Epithelial cell of prostate (primary cell): Measurements from ENCODE around the gene RGS17.

Source experiments
- DNase-seq: peaks from one replicate; pipeline ENCODE4 v3.0.0-alpha.2; 2011; ENCODE audit warnings: low read depth, low spot score
- H3K27ac ChIP-seq: fragments of 450-650 bp; 2 replicates; pipeline ENCODE4 v1.5.1; 2017; ENCODE audit warnings: mild to moderate bottlenecking

Gene RGS17

DNA sequence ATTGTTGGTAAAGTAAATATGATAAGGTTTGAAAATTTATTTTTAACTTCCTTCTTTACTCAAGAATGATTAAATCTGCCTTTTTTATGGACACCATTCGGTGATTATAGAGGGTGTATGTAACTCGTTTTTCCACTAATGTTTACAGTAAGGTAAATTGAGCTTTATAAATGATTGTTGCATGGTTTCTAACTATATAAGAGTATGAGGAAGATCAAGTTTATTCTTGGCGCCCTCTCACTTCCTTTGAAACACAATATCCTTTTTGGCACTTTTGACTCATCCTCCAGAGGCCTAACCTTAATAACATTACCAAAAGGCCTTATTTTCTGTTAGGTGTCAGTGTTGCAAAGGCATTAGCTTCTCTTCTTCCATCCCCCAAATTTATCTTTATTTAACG, 86.8 kb downstream of the RGS17 start:
- H3K27ac ChIP-seq, result peak overlapping the region; percentile 30
- DNase-seq, result no peak

GRCh38 chr6:153043719-153044118, 87.4 kb downstream of the RGS17 start:
- no peak for DNase-seq
- H3K27ac ChIP-seq, result peak overlapping the region; percentile 30

DNA sequence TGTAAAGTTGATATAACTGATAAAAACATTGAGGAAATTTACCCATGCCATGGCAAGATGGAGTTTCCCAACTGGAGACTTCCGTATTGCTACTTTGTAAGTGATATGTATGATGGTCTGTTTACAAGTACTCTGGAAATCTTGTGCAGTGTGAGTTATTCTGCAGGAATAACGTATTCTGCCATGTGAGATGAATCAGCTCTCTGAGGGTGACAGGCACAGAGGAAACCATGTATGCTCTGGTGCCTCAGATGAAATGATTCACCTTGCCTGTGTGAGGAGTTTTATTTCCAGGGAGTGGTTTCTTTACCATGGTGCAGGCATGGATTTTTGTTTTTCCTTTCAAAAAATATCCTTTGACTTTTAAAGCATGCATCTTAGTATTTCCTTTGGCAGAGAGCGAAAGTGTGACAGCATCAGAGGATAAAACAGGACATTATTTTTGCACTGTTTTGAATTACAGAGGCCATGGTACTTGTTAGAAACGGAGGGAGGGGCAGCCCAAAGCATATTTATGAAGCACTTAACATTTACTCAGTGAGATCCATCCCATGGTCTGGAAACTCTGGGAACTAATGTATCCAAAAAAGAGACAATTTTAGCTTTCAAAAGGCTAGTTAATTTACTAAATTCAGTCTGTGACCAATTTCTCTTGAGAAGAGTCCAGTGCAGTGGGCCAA, 92.6 kb downstream of the RGS17 start:
- no peak for DNase-seq

GRCh38 chr6:153034139-153034538, 96.9 kb downstream of the RGS17 start:
- DNase-seq, result no peak
- H3K27ac ChIP-seq, result no peak overlapping the region

More for the DNA sequence above, 92.6 kb downstream of the RGS17 start:
- H3K27ac ChIP-seq, result no peak overlapping the region

DNA sequence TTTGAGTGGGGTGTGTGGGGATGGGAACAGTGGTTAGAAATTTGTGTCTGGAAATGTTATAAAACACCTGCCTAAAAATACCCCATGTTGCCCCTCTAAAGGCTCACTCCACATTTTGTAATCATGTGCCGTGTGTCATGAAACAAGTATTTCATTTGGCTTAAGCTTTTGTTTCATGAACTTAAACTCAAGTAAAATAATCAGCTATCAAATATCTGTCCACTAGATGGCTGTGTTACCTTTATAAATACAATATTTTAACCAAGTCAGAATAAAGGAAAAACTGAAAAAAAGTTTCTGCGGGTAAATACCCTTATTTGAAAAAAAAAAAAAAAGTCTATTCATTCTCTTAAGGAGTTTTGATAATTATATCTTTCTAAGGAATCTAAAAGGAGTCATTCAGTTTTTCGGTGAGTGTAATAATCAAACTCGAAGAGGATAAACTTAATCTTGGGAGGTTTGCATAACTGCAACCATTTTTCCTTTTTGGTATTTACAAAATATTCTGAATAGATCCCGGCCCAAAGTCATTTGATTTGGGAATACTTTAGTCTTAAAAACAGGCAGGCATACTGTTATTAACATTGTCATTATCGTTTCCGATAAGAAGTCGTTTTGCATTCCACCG, 98.7 kb downstream of the RGS17 start:
- no peak for DNase-seq

DNA sequence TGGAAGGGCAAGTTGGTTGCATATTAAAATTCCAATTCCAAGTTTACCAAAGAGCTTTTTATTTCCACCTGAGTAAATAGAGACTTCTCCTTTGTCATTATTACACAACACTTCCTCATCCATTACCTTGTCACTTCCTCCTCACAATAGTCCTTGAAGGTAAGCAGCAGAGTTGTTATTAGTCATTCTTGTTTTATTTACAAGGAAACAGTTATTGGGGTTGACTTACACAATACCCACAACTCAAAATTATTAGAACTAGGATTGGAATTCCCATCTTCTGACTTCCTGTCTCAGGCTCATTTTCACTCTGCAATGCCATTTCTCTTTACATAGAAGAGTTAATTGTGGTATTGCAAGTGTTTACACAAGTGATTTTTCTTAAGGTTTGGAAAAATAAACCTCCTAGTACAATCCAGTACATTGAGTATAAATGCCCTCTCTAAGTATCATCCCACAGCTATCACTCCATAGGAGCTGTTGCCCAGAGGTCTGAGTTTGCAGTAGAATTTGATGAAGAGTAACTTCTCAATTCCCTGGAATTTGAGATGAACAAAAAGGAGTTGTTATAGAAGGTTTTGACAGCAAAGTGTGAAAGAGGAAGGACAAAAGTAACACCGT, 99.6 kb downstream of the RGS17 start:
- peak overlapping the region; percentile 88 for H3K27ac ChIP-seq

More for the DNA sequence above, 98.7 kb downstream of the RGS17 start:
- H3K27ac ChIP-seq, result peak overlapping the region; percentile 88

DNA sequence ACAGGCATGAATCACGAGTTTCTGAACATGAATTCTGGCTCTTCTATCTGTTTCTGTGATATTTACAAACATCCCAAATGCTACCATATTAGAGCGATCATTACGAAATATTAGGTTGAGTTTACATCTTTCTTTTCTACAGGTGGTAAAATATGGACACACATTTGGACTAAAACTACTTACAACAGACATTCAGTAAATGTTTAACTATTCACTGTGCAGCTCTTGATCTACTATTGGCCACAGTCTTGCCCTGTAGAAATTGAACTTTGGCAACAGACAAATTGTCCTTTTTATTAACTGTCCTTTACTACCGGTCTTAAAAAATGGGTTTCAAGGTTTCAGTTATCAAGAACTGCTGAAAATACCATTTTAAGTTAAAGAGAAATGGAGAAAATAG, 102.1 kb downstream of the RGS17 start:
- no peak for DNase-seq
- H3K27ac ChIP-seq, result no peak overlapping the region

More for the DNA sequence above, 99.6 kb downstream of the RGS17 start:
- DNase-seq, result peak; percentile 85

GRCh38 chr6:153028286-153028685, 102.8 kb downstream of the RGS17 start:
- DNase-seq, result no peak
- no peak overlapping the region for H3K27ac ChIP-seq

DNA sequence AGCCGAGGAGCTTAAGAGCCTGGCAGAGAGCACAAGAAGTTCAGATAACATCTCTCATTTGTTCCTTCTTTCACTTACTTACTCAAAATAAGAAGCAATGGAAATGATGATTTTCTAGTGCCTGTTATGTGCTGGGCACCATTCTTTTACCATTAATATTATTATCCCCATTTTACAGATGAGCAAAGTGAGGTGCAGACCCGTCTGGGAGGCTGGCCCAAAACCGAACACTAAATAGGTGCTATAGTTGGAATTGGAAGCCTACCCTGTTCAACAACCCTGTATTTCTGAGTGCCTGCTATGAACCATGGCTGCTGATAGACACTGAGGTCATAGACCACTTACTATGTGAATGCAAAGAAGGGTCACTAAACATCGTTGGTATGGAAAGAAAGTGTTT, 103.6 kb downstream of the RGS17 start:
- DNase-seq, result no peak
- no peak overlapping the region for H3K27ac ChIP-seq

DNA sequence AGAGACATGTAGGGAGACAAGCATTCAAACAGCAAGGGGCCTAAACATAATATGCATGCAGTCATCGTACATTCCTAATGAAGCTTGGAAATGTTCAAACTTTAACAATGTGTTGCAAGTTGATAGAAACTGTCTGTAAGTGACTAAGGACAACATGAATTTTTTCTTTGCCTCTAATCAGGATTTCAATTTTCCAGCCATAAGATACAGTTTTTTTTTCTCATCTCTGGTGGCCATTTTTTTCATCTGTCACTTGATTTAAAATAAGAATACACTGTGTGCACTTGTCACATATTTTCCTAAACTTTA, 106.4 kb downstream of the RGS17 start:
- DNase-seq, result no peak
- H3K27ac ChIP-seq, result no peak overlapping the region

DNA sequence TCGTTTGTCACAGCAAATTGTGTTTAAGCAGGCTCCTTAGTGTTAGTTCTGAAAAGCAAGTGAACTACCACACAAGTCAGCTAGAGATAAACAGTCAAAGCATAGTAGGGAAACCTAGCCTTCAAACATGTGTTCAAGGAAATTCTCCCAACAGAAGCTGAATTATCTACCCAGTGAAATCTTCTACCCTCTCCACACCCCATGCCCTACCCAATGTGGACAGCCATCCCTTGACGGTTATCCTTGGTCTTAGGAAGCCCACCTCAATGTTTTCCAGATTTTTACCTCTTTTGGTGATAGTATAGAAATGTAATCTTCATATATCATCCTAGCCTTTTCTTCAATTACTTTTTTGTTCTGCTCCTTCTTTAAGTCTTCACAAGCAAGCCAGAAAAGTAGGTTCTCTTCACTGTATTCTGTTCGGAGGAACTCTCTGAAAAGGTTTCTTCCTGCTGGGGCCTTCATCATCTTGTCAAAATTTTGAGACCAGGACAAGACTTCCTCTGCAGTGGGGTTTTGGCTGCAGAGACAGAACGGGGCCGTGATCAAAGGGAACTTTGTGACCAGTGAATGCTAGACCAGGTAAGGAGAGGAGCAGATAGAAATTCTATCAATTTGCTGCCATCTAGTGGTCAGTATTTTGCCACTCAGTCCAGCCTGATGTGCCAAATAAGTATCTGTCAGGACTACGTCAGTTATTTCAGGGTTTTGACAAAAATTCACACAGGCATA, 106.9 kb downstream of the RGS17 start:
- no peak overlapping the region for H3K27ac ChIP-seq
- no peak for DNase-seq

DNA sequence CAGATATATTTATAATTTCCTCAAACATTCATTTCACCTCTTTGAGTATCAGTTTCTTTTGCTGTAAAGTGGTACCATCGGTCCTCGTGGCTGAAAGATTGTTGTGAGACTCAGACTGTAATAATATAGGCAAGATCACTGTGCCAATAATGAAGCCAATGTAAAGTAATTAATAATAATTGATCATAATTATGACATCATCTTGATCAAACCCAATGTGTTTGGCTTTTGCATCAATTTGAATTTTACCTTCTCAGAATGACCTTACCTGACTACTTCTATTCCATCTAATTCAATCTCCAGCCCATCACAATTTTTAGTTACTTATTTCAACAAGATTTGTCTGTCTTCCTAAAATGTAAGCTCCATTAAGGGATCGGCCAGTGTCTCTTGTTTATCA, 112.7 kb downstream of the RGS17 start:
- DNase-seq, result no peak
- H3K27ac ChIP-seq, result no peak overlapping the region

DNA sequence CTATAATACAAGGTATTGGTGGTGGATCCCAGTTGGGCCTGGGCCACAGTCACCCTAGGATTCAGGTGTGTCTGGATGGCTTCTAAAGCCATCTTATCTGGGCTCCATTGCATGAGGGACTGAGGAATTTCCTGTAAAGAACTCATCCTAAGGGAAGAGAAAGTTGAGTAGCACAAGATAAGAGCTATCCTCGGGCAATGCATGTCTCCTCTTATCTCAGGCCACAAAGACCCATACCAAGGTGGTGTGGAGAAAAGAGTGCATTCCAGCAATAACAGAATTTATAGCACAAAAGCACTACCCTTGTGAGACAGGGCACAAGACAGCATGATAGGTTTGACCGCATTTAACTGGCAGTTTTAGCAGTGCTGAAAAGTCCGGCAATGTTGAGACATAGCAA, 114.2 kb downstream of the RGS17 start:
- no peak for DNase-seq
- no peak overlapping the region for H3K27ac ChIP-seq

DNA sequence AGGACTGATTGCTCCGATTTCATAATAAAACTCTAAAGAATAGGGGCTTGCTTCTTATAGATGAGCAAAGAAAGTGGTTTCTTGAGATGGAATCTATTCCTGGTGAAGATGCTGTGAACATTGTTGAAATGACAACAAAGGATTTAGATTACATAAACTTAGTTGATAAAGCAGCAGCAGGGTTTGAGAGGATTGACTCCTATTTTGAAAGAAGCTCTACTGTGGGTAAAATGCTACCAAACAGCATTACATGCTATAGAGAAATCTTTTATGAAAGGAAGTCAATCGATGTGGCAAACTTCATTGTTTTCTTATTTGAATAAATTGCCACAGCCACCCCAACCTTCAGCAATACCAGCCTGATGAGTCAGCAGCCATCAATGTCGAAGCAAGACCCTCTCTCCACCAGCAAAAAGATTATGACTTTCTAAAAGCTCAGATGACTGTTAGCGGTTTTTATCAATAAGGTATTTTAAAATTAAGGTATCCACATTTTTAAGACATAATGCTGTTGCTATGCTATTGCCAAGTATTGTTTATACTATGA, 115.9 kb downstream of the RGS17 start:
- H3K27ac ChIP-seq, result no peak overlapping the region
- no peak for DNase-seq

GRCh38 chr6:153013438-153013837, 117.6 kb downstream of the RGS17 start:
- no peak overlapping the region for H3K27ac ChIP-seq
- no peak for DNase-seq

- no peak overlapping the region for H3K27ac ChIP-seq
- DNase-seq, result no peak
Observed at GRCh38 chr6:153012856-153013255, 118.2 kb downstream of the RGS17 start.

DNA sequence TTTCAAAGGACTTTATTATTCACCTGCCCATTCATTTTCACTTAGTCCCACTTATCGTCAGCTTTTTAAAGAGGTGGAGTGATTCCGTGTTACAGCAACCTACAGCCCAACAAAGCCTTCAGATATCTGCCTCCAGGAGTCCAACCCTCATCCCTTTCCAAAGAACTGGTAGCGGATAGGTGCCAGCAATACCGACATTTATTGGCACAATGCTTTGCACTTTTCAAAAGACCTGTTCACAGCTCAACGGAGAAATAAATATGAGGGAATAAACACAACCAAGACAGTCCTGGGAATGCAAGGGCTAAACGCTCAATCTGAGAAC, 127.8 kb downstream of the RGS17 start:
- DNase-seq, result no peak
- H3K27ac ChIP-seq, result peak overlapping the region; percentile 71

DNA sequence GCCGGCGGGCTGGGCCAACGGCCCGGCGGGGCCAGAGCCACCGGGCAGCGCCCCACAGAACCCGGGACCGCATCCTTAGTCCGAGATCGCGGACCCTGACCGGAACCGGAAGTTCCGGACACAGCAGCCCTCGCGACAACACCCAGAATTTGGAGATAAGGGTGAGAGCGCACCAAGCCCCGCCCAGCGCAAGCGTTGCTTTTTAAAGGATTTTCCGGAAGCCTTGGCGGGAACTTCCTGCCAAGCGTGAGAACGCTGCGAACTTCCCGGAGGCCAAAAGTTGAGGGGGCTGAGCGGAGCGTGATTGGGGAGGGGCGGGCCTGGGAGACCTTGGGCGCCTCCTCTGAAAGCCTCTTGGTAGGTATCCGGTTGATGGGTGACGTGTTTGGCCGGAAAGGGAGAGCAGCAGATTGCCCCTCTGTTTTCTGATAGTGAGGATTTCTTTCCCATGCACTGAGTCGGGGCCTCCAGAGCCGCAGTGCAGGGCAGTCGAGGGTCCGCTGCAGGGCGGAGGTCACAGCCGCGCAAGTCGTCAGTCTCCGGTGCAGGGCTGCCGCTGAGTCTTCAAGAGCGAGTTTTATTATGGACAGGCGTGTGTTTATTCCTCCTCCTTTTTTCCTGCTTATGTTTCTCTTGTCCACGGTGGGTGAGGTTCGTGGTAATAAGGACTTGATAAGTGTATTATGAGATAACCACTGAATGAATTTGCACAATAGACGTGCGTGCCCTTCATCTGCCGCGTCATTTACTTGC, 128.3 kb downstream of the RGS17 start, which contains the start of gene MTRF1L:
TSS of gene MTRF1L (minus strand) at position 97 of the 753 bp plus-strand sequence. CDS start at position 73, 24 bp downstream.
- DNase-seq, result peak; percentile 68
- peak within 1 kb of the TSS; percentile 71 for H3K27ac ChIP-seq

GRCh38 chr6:153001767-153002612, 129.1 kb downstream of the RGS17 start:
- DNase-seq, result no peak
- H3K27ac ChIP-seq, result peak overlapping the region; percentile 71
